PC-9 (cell line): ENCODE data around the gene ETAA1.

Source experiments
- EZH2 ChIP-seq: fragments of 200-600 bp; sonication (generic); IDR thresholded peaks from 2 replicates; pipeline ENCODE4 v1.8.0; 2017; ENCODE audit warnings: antibody characterized with exemption, low read depth
- TF ChIP-seq, protein P1 (sequence below): fragments of 200-600 bp; sonication (generic); conservative IDR thresholded peaks from 2 replicates; pipeline ENCODE4 v1.6.1; 2017; ENCODE audit warnings: mixed run types, antibody characterized with exemption, mild to moderate bottlenecking, moderate library complexity

DNA sequence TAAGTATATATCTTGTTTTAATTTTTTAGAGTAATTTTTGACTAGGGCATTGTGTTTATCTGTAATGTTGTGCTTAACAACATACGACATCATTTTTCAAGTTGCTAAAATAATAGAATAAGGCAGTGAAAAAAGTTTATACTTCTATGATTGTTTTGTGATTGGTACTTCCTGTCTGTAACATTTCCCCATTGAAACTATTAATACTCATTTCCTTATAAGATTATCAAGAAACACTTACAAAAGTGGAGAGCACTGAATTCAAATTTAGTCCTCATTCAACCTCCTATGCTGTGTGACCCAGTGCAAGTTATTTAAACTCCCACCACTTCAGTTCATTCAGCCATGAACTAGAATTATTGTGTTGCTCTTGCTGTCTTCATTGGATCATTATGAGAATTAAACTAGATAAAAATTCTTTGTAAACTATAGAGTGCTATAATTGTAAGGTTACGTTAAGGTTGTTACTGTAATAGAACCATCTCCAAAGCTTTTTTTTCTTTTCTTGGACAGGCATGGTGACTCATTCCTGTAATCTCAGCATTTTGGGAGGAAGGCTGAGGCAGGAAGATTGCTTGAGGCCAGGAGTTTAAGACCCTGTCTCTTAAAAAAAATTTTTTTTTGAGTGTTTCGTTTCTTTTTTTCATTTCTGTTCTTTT, 2.8 kb downstream of the ETAA1 start:
- TF ChIP-seq, protein P1, sequence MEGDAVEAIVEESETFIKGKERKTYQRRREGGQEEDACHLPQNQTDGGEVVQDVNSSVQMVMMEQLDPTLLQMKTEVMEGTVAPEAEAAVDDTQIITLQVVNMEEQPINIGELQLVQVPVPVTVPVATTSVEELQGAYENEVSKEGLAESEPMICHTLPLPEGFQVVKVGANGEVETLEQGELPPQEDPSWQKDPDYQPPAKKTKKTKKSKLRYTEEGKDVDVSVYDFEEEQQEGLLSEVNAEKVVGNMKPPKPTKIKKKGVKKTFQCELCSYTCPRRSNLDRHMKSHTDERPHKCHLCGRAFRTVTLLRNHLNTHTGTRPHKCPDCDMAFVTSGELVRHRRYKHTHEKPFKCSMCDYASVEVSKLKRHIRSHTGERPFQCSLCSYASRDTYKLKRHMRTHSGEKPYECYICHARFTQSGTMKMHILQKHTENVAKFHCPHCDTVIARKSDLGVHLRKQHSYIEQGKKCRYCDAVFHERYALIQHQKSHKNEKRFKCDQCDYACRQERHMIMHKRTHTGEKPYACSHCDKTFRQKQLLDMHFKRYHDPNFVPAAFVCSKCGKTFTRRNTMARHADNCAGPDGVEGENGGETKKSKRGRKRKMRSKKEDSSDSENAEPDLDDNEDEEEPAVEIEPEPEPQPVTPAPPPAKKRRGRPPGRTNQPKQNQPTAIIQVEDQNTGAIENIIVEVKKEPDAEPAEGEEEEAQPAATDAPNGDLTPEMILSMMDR = no peak
- no peak for TF ChIP-seq EZH2
